Esophagus muscularis mucosa (tissue), 4 donors: ENCODE data around the gene PEX14. TPM values are rescaled to one million over a fixed set of nuclear protein-coding genes. Genes with fewer than 3 reads are reported as not detected.

ENCODE experiments used
- DNase-seq: peaks from one replicate; pipeline ENCODE4 v3.0.0-alpha.2; 2017; ENCODE audit errors: extremely low spot score
- H3K27ac ChIP-seq, 4 donors: fragments of 200-600 bp; sonication (generic); replicated peaks in 1 of 4; 1 replicate in 3 of 4; 2 replicates in 1 of 4; pipeline ENCODE4 v1.5.1; 2016 to 2019; ENCODE audit warnings: mild to moderate bottlenecking in 1 of 4
- H3K27me3 ChIP-seq, 4 donors: fragments of 200-600 bp; sonication (generic); one replicate each; pipeline versions ENCODE4 v1.5.1 to v1.6.0; 2016 to 2019
- H3K36me3 ChIP-seq, 4 donors: fragments of 200-600 bp; sonication (generic); one replicate each; pipeline ENCODE4 v1.5.1; 2016 to 2019
- H3K4me1 ChIP-seq, 4 donors: fragments of 200-600 bp; sonication (generic); one replicate each; pipeline ENCODE4 v1.5.1; 2016 to 2019
- H3K4me3 ChIP-seq, 4 donors: fragments of 200-600 bp; sonication (generic); 1 replicate in 2 of 4; 2 replicates in 2 of 4; pipeline ENCODE4 v1.5.1; 2016 to 2019; ENCODE audit warnings: mild to moderate bottlenecking in 4 of 4, moderate library complexity in 1 of 4
- H3K9me3 ChIP-seq, 4 donors: fragments of 200-600 bp; sonication (generic); 1 replicate in 3 of 4; 2 replicates in 1 of 4; pipeline ENCODE4 v1.5.1; 2016 to 2019
- EP300 ChIP-seq: sonication (generic); formaldehyde crosslinking; IDR thresholded peaks from one replicate; pipeline ENCODE4 v1.6.1; 2017; ENCODE audit warnings: antibody characterized with exemption
- POLR2A ChIP-seq: fragments of 450-650 bp; IDR thresholded peaks from one replicate; pipeline ENCODE4 v1.6.1; 2017; ENCODE audit warnings: antibody characterized with exemption, moderate library complexity, mild to moderate bottlenecking, low read depth
- POLR2AphosphoS5 ChIP-seq, 2 donors: sonication (generic); formaldehyde crosslinking; IDR thresholded peaks; one replicate each; pipeline ENCODE4 v1.6.1; 2017; ENCODE audit warnings: antibody characterized with exemption in 2 of 2
- WGBS: methylation state at CpG from one replicate; pipeline ENCODE4 v1.1.5; 2018; 5-methylcytosine and 5-hydroxymethylcytosine counted together
- intact Hi-C: fragments of 100-400 bp; cut with DNase I; formaldehyde crosslinking; loops from one replicate; pipeline ENCODE4 v1.15.1; 2023
- small RNA-seq, 3 donors: library from RNA; depleted of rRNA; stranded (forward); fragments of <200 nt; gene quantifications; one replicate each; pipeline ENCODE3, GENCODE V24; 2016
- total RNA-seq, 4 donors: library from RNA; depleted of rRNA; stranded (reverse); fragments of >200 nt; gene quantifications; one replicate each; pipeline versions ENCODE4 v1.1.0 to v1.2.1, GENCODE V29; 2016
- TF ChIP-seq, protein P1 (sequence below), 3 experiments: fragments of 200-600 bp in 2 of 3; fragments of 450-650 bp in 1 of 3; sonication (generic) in 2 of 3; IDR thresholded peaks; one replicate each; pipeline ENCODE4 v1.5.1; 2017 to 2019; ENCODE audit warnings: antibody characterized with exemption in 3 of 3, mild to moderate bottlenecking in 2 of 3, moderate library complexity in 1 of 3

The PEX14 gene
- total RNA-seq, 4 donors from 2014 or later = 16.2 to 24.2 (median 20.1) TPM

GRCh38 chr1:10679496-10680220 is 204.9 kb downstream of the PEX14 start:
- DNase-seq = no peak
- H3K36me3 ChIP-seq = no peaks in the 10 kb centered on the region
- H3K27me3 ChIP-seq = no peaks in the 10 kb centered on the region
- intact Hi-C loops = loop anchor here (5.0 kb wide), 1 partner anchor 118 kb away; the partner anchor contains the start of gene CASZ1
- TF ChIP-seq, protein P1, sequence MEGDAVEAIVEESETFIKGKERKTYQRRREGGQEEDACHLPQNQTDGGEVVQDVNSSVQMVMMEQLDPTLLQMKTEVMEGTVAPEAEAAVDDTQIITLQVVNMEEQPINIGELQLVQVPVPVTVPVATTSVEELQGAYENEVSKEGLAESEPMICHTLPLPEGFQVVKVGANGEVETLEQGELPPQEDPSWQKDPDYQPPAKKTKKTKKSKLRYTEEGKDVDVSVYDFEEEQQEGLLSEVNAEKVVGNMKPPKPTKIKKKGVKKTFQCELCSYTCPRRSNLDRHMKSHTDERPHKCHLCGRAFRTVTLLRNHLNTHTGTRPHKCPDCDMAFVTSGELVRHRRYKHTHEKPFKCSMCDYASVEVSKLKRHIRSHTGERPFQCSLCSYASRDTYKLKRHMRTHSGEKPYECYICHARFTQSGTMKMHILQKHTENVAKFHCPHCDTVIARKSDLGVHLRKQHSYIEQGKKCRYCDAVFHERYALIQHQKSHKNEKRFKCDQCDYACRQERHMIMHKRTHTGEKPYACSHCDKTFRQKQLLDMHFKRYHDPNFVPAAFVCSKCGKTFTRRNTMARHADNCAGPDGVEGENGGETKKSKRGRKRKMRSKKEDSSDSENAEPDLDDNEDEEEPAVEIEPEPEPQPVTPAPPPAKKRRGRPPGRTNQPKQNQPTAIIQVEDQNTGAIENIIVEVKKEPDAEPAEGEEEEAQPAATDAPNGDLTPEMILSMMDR (IDR thresholded peaks at IDR 0.05) = no peak
- no peak for TF ChIP-seq EP300
- TF ChIP-seq POLR2A = no peak
- peak in 1 of 2 donors; percentile 37 for TF ChIP-seq POLR2AphosphoS5 (IDR thresholded peaks at IDR 0.05)
- H3K4me3 ChIP-seq = no peak overlapping the region
- H3K27ac ChIP-seq = peak overlapping the region; percentile 79 to 96 (median 90)
- H3K9me3 ChIP-seq = no peaks in the 10 kb centered on the region
- WGBS = 30% methylated on average over 6 of the region's 9 CpGs
- H3K4me1 ChIP-seq = peaks cover 100% of the 10 kb centered on the region in 4 donors

Small RNAs within 50 kb of the gene (small RNA-seq; reads per million reads assigned to genes)
- 0 reads per million in 3 donors for gene RN7SL614P

Other genes starting within 250 kb of the PEX14 start
- 10 to 100 TPM; 24.5 to 58.6 (median 51.9) TPM for gene PGD, start 75.9 kb upstream of the PEX14 start, total RNA-seq
- 10 to 100 TPM in 1 of 4 donors, 1 to 10 TPM in 3; 4.0 to 13.3 (median 6.1) TPM for gene CENPS, start 44.5 kb upstream of the PEX14 start, total RNA-seq
- 1 to 10 TPM in 1 of 4 donors, under 1 TPM in 2, not detected in 1; 0.29 to 1.2 (median 0.33) TPM for gene CORT, start 24.9 kb upstream of the PEX14 start, total RNA-seq
- 10 to 100 TPM; 17.9 to 32.5 (median 26.0) TPM for gene DFFA, start 2.4 kb upstream of the PEX14 start, total RNA-seq